GM19463 (cell line): ENCODE measurements around the gene MARCKSL1.
"Not testable (repeated sequence)": the region's sequence is repeated elsewhere in the genome, so short reads cannot be mapped to it uniquely, and the experiment has no call there.

Source experiments
- ATAC-seq: cut with Tn5 transposase; IDR thresholded peaks from one replicate; pipeline ENCODE4 v1.9.1; 2021; ENCODE audit warnings: mild to moderate bottlenecking, moderate library complexity; ENCODE audit not compliant: unreplicated experiment

The MARCKSL1 gene

DNA sequence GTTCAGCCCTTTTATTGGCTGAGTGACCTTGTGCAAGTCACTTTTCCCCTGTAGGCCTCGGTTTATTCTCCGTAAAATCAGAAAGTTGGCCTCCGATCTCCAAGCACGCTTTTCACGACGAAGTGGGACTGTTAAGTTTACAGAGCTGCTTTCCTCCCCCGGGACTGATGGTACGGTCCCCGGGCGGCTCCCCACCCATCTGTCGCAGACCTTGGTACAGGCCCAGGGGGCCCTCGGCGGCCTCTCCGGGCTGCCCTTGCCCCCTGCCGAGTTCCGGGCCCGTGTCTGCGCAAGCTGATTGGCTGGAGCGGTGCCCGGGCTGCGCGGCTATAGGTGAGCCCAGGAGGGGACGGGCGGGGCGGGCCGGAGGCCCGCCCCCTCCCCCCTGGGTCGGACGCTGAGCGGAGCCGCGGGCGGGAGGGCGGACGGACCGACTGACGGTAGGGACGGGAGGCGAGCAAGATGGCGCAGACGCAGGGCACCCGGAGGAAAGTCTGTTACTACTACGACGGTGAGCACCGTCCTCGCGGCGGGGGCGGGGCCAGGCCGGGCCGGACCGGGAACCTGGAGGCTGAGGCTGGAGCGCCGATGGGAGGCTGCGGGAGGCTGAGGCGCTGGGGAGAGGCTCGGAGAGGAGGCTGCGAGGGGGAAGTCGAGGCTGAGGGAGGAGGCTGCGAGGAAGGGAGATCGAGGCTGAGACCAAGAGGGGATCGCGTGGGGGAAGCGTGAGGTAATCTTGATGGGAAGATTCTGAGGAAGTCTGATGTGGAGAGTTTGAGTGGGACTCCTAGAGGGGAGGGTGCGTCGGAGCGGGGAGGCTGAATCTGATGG, 44.1 kb downstream of the MARCKSL1 start, which contains the start of gene HDAC1:
Gene HDAC1 (plus strand): TSS at position 376 of the 831 bp plus-strand sequence. CDS start 87 bp downstream, at position 463.
- ATAC-seq, result peak; percentile 99

DNA sequence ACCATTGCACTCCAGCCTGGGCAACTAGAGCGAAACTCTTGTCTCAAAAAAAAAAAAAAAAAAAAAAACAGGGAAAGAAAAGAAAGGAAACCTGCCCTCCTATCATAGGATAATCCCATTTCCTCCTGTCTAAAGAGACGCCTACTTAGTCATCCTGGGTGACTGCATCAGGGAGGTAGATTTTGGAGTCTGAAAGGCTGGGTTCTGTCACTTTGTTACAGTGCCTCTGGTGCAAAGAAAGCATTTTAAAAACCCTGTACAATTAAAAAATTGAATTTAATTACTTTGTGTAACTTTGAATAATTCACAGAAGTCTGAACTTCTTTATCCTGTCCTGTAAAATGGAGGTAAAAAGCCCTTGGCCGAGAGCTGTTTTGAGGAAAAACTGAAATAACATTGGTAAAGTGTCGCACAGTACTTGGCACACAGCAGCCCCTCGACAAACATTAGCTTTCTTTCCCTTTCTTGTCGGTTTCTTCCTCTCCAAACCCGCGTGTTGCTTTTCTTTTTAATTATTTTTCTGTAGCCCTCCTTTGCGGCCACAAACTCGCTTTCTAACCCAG, 44.8 kb downstream of the MARCKSL1 start:
- ATAC-seq, result no peak

- no peak for ATAC-seq
Measured at GRCh38 chr1:32289256-32289655, 46.8 kb downstream of the MARCKSL1 start.

DNA sequence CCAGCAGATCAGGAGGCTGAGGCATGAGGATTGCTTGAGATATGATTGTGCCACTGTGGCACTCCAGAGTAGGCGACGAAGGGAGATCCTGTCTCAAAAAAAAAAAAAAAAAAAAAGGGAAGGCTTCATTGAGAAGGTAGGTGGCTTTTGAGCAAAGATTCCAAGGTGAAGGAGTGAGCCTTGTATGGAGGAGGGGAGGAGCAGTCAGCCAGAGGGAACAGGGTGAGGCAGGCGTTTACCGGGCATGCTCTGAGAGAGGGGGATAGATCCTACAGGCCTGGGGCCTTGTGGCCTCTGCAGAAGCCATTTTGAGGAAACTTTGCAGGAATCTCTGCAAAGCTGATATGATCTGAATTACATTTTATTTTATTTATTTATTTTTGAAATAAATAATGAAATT, 49.3 kb downstream of the MARCKSL1 start:
- no peak for ATAC-seq

- no peak for ATAC-seq
Measured at GRCh38 chr1:32285658-32286057, 50.4 kb downstream of the MARCKSL1 start.

- ATAC-seq, result not testable (repeated sequence)
Measured at GRCh38 chr1:32284777-32285176, 51.3 kb downstream of the MARCKSL1 start.
